Karpas-422 (cell line): ENCODE results near the gene HSF4. TPM values are rescaled to one million over a fixed set of nuclear protein-coding genes. Genes with fewer than 3 reads are reported as not detected.

Source experiments
- DNase-seq: peaks from one replicate; pipeline ENCODE4 v3.0.0-alpha.2; 2015
- H2AFZ ChIP-seq: fragments of 200-600 bp; sonication (generic); 2 replicates; pipeline ENCODE4 v1.6.1; 2014; ENCODE audit warnings: antibody characterized with exemption, low read length, mixed read lengths
- H3K27ac ChIP-seq: fragments of 200-600 bp; sonication (generic); 2 replicates; pipeline ENCODE4 v1.5.1; 2014; ENCODE audit warnings: mild to moderate bottlenecking, low read length, moderate library complexity
- H3K27me3 ChIP-seq: fragments of 200-600 bp; sonication (generic); 2 replicates; pipeline ENCODE4 v1.6.1; 2014; ENCODE audit warnings: low read length, mixed read lengths
- H3K36me3 ChIP-seq: fragments of 200-600 bp; sonication (generic); 2 replicates; pipeline ENCODE4 v1.6.1; 2014; ENCODE audit warnings: low read length, mixed read lengths; ENCODE audit not compliant: insufficient read depth
- H3K4me1 ChIP-seq: fragments of 200-600 bp; sonication (generic); 2 replicates; pipeline ENCODE4 v1.6.1; 2014; ENCODE audit warnings: mild to moderate bottlenecking, low read length, mixed read lengths
- H3K4me2 ChIP-seq: fragments of 200-600 bp; sonication (generic); 2 replicates; pipeline ENCODE4 v1.6.1; 2014; ENCODE audit warnings: low read length, low read depth, mild to moderate bottlenecking; ENCODE audit not compliant: poor library complexity, severe bottlenecking
- H3K4me3 ChIP-seq: fragments of 200-600 bp; sonication (generic); 2 replicates; pipeline ENCODE4 v1.5.1; 2014; ENCODE audit warnings: mild to moderate bottlenecking, antibody characterized with exemption, low read length, mixed read lengths
- H3K79me2 ChIP-seq: fragments of 200-600 bp; sonication (generic); 2 replicates; pipeline ENCODE4 v1.6.1; 2014; ENCODE audit warnings: mild to moderate bottlenecking, low read length, mixed read lengths
- H3K9ac ChIP-seq: fragments of 200-600 bp; sonication (generic); 2 replicates; pipeline ENCODE4 v1.6.0; 2014; ENCODE audit warnings: low read length
- H3K9me2 ChIP-seq: fragments of 200-600 bp; sonication (generic), shearing (Covaris generic); replicated peaks from 2 replicates; pipeline ENCODE4 v1.6.0; 2014; ENCODE audit warnings: mild to moderate bottlenecking, low read length, moderate library complexity; ENCODE audit not compliant: insufficient read depth
- H3K9me3 ChIP-seq: fragments of 300-700, 200-600 bp; sonication (generic); 2 replicates; pipeline ENCODE4 v1.6.1; 2014; ENCODE audit warnings: low read length, mixed read lengths
- H4K20me1 ChIP-seq: fragments of 200-600 bp; sonication (generic); 2 replicates; pipeline ENCODE4 v1.6.1; 2014; ENCODE audit warnings: mild to moderate bottlenecking, antibody characterized with exemption, low read length, low read depth; ENCODE audit not compliant: insufficient read depth
- total RNA-seq: library from RNA; depleted of rRNA; stranded (reverse); fragments of >200 nt; shearing (Covaris generic); gene quantifications from 2 replicates; pipeline ENCODE4 v1.2.3, GENCODE V29; 2014; ENCODE audit warnings: low replicate concordance

The HSF4 gene
- total RNA-seq, 1 experiment from 2014 or later = 12.4 TPM

GRCh38 chr16:67128417-67128816 is 36.1 kb upstream of the HSF4 start:
- Histone ChIP-seq H3K9ac (no peak overlapping the region), H3K27me3 (no peaks in the 10 kb centered on the region), H3K4me1 (no peaks in the 10 kb centered on the region), H3K79me2 (0 out of 2 replicates have a peak, but pooled peaks cover 4% of the 10 kb centered on the region), H4K20me1 (no peaks in the 10 kb centered on the region), H3K36me3 (peaks cover 16% of the 10 kb centered on the region; the same call in 1 of the 2 replicates), H3K9me2 (no peaks in the 10 kb centered on the region), H3K27ac (no peak overlapping the region), H2AFZ (no peak overlapping the region), H3K9me3 (no peaks in the 10 kb centered on the region), H3K4me2 (no peak overlapping the region), H3K4me3 (no peak overlapping the region)
- DNase-seq = no peak

- Histone ChIP-seq H3K27ac (no peak overlapping the region), H2AFZ (no peak overlapping the region), H3K9me2 (no peaks in the 10 kb centered on the region), H3K4me3 (no peak overlapping the region), H3K79me2 (0 out of 2 replicates have a peak, but pooled peaks cover 4% of the 10 kb centered on the region), H3K4me2 (no peak overlapping the region), H3K4me1 (no peaks in the 10 kb centered on the region), H3K9ac (no peak overlapping the region), H3K9me3 (no peaks in the 10 kb centered on the region), H3K27me3 (no peaks in the 10 kb centered on the region), H3K36me3 (peaks cover 12% of the 10 kb centered on the region; the same call in 1 of the 2 replicates), H4K20me1 (no peaks in the 10 kb centered on the region)
- DNase-seq = no peak
These were observed 35.7 kb upstream of the HSF4 start for GRCh38 chr16:67128887-67129286.

- Histone ChIP-seq H3K9me2 (no peaks in the 10 kb centered on the region), H3K36me3 (peaks cover 16% of the 10 kb centered on the region; the same call in 1 of the 2 replicates), H3K27me3 (no peaks in the 10 kb centered on the region), H2AFZ (no peak overlapping the region), H3K9ac (no peak overlapping the region), H4K20me1 (no peaks in the 10 kb centered on the region), H3K4me1 (no peaks in the 10 kb centered on the region), H3K4me2 (no peak overlapping the region), H3K79me2 (no peaks in the 10 kb centered on the region), H3K27ac (no peak overlapping the region), H3K9me3 (no peaks in the 10 kb centered on the region), H3K4me3 (no peak overlapping the region)
- DNase-seq = no peak
These were observed 35.1 kb upstream of the HSF4 start for GRCh38 chr16:67129422-67129821.

GRCh38 chr16:67137605-67138004 is 26.9 kb upstream of the HSF4 start:
- H3K4me3 ChIP-seq = no peak overlapping the region
- H4K20me1 ChIP-seq = no peaks in the 10 kb centered on the region
- no peak overlapping the region for H3K4me2 ChIP-seq
- H3K9me3 ChIP-seq = no peaks in the 10 kb centered on the region
- H3K27me3 ChIP-seq = no peaks in the 10 kb centered on the region
- H3K36me3 ChIP-seq = peaks cover 27% of the 10 kb centered on the region
- H2AFZ ChIP-seq = no peak overlapping the region
- DNase-seq = no peak
- no peaks in the 10 kb centered on the region for H3K79me2 ChIP-seq
- no peak overlapping the region for H3K27ac ChIP-seq
- H3K9me2 ChIP-seq = no peaks in the 10 kb centered on the region
- no peak overlapping the region for H3K9ac ChIP-seq
- H3K4me1 ChIP-seq = no peaks in the 10 kb centered on the region

GRCh38 chr16:67141391-67141790 is 23.2 kb upstream of the HSF4 start:
- peaks cover 13% of the 10 kb centered on the region for H3K36me3 ChIP-seq
- no peaks in the 10 kb centered on the region for H3K9me3 ChIP-seq
- no peak overlapping the region for H3K9ac ChIP-seq
- H3K9me2 ChIP-seq = no peaks in the 10 kb centered on the region
- H2AFZ ChIP-seq = no peak overlapping the region
- no peak overlapping the region for H3K4me2 ChIP-seq
- DNase-seq = no peak
- no peak overlapping the region for H3K4me3 ChIP-seq
- H3K27me3 ChIP-seq = no peaks in the 10 kb centered on the region
- H3K4me1 ChIP-seq = no peaks in the 10 kb centered on the region
- no peaks in the 10 kb centered on the region for H3K79me2 ChIP-seq
- H3K27ac ChIP-seq = no peak overlapping the region
- H4K20me1 ChIP-seq = no peaks in the 10 kb centered on the region

- H3K27ac ChIP-seq = no peak overlapping the region
- no peaks in the 10 kb centered on the region for H3K9me3 ChIP-seq
- peaks cover 13% of the 10 kb centered on the region for H3K36me3 ChIP-seq
- H4K20me1 ChIP-seq = no peaks in the 10 kb centered on the region
- H2AFZ ChIP-seq = no peak overlapping the region
- H3K4me1 ChIP-seq = no peaks in the 10 kb centered on the region
- no peaks in the 10 kb centered on the region for H3K9me2 ChIP-seq
- H3K4me3 ChIP-seq = no peak overlapping the region
- no peak for DNase-seq
- no peaks in the 10 kb centered on the region for H3K27me3 ChIP-seq
- no peak overlapping the region for H3K9ac ChIP-seq
- H3K4me2 ChIP-seq = no peak overlapping the region
- no peaks in the 10 kb centered on the region for H3K79me2 ChIP-seq
These were observed 22.2 kb upstream of the HSF4 start for GRCh38 chr16:67142342-67142741.

DNA sequence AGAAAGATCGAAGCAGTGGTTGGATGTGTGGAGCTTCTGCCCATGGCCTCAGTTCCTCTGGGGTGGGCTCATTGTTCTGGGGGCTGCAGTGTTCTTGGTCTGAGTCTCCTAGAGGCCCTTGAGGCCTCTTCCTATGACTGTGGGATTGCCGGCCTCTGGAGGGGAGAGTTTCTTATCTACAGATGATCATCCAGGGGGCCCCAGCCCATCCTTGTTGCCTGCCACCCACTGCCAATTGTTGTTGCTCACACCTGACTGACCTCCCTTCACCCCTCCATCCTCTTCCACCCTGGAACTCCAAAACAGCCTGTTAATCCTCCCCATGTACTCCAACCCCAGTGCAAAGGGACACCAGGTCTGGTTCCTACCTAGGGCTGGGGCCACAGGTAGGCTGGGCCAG is 19.6 kb upstream of the HSF4 start:
- H3K79me2 ChIP-seq = no peaks in the 10 kb centered on the region
- no peak for DNase-seq
- H3K27ac ChIP-seq = no peak overlapping the region
- no peaks in the 10 kb centered on the region for H4K20me1 ChIP-seq
- H3K4me2 ChIP-seq = no peak overlapping the region
- H3K4me1 ChIP-seq = no peaks in the 10 kb centered on the region
- no peak overlapping the region for H3K4me3 ChIP-seq
- no peaks in the 10 kb centered on the region for H3K27me3 ChIP-seq
- no peak overlapping the region for H2AFZ ChIP-seq
- no peaks in the 10 kb centered on the region for H3K9me2 ChIP-seq
- peaks cover 4% of the 10 kb centered on the region for H3K36me3 ChIP-seq
- H3K9ac ChIP-seq = no peak overlapping the region
- H3K9me3 ChIP-seq = no peaks in the 10 kb centered on the region

DNA sequence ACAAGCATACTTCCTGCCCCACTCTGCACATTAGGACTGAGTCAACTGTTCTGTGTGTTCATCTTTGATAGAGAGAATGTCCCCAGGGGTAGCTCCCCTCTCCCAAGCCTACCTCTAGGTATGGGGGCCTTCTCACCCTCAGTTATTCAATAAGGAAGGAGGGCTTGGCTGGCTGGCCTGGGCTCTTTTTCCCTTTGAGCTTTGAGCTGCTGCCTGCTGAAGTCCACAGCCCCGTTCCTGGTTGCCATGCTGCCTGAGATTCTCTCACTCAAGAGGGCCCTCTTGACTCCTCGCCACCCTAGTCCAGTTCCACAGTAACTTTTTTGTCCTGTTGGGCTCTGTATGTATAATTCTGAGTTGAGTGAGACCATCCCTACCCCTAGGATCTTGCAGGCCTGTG is 18.8 kb upstream of the HSF4 start:
- H3K4me1 ChIP-seq = no peaks in the 10 kb centered on the region
- H3K27me3 ChIP-seq = no peaks in the 10 kb centered on the region
- no peak overlapping the region for H2AFZ ChIP-seq
- H3K36me3 ChIP-seq = peaks cover 4% of the 10 kb centered on the region
- H3K4me3 ChIP-seq = no peak overlapping the region
- no peaks in the 10 kb centered on the region for H3K79me2 ChIP-seq
- no peak overlapping the region for H3K4me2 ChIP-seq
- H3K27ac ChIP-seq = no peak overlapping the region
- no peak overlapping the region for H3K9ac ChIP-seq
- no peak for DNase-seq
- no peaks in the 10 kb centered on the region for H3K9me2 ChIP-seq
- H4K20me1 ChIP-seq = no peaks in the 10 kb centered on the region
- H3K9me3 ChIP-seq = no peaks in the 10 kb centered on the region
